EL (cell line): ENCODE data around the gene TNIP1.
A peak's percentile ranks its signal among the peaks of the same experiment; 100 is the strongest.

Experiments
- DNase-seq: peaks from one replicate; pipeline ENCODE4 v3.0.0-alpha.2; 2016

The TNIP1 gene

DNA sequence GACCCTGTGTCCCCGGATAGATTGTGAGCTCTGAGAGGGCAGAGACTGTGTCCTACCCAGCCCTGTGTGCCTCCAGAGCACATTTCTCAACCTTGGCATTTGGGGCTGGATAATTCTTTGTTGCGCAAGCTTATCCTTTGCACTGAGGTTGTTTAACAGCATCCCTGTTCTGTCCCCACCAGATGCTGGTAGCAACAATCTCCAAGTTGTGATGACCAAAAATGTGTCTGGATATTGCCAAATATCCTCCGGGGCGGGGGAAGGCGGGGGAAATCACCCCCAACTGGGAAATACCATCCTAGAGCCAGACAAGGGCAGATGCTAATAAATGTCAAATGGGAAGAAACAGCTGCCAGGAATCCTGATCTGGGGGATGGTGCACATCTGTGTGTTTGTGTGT lies 24.0 kb upstream of the TNIP1 start:
- no peak for DNase-seq

DNA sequence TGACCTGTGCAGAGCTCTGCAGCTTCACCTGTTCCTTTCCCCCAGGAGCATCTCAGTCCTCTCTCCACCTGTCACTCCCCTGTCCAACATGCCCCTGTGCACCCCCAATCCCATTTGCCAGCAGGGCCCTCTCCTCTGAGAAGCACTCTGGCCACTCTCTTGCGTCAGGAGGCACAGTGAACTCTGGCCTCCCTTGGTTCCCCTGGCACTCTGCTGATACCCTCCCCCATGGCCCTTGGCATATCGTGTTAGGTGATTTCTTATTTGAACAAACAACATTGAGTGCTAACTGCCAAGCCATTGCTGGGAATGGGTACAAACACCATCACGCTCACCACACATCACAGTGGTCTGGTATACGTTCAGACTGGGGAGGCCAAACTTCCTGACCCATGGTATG lies 20.9 kb upstream of the TNIP1 start:
- no peak for DNase-seq

DNA sequence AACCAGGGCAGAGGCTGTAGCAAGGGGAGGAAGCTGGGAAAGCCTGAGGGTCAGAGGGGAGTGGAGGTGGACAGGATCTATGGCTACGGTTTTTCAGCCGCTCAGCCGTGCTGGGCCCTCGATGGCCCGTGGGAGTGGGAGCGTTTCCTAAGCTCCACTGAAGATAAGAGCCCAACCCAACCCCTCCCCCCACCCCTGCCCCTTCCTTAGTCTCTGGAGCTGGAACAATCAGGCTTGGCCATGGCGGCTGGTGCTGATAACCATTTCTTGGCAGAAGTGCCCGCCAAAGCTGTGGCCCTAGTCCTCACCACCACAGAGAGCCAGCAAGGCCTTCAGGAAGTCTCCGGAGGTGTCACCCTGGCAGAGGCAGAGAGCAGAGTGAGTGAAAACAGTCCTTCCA lies 20.3 kb upstream of the TNIP1 start:
- DNase-seq, result no peak

DNA sequence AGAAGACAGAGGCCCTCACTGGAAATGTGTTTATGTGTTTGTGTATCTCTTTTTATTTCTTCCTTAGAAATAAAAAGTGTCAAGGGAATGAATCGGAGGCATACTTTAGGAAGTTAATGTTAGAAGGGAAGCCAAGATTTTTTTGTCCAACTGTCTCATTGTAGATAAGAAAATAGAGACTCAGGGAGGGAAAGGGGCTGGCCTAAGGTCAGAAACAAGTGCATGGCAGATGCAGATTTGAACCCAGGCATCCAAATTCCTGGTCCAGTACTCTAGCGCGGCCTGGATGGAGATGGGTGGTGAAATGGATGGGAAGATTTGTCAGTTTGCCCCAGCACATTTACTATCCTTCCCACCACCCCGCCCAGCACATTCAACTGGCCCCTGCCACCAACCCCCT lies 19.8 kb upstream of the TNIP1 start:
- no peak for DNase-seq

DNA sequence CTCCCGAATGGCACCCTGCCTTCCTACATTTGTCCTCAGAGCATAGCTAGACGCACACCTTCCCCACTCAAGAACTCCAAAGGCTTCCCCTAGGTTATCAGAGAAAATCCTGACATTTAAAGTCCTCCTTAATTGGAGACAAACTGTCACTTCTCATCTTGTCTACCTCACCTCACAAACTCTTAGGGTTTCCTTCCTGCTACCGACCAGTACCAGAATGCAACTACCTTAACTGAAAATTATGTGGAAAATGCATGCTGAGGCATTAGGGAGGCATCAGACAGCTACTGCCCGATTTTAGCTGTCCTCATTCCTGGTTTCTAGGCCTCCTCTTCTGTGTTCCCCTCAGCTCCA lies 17.9 kb upstream of the TNIP1 start:
- no peak for DNase-seq

DNA sequence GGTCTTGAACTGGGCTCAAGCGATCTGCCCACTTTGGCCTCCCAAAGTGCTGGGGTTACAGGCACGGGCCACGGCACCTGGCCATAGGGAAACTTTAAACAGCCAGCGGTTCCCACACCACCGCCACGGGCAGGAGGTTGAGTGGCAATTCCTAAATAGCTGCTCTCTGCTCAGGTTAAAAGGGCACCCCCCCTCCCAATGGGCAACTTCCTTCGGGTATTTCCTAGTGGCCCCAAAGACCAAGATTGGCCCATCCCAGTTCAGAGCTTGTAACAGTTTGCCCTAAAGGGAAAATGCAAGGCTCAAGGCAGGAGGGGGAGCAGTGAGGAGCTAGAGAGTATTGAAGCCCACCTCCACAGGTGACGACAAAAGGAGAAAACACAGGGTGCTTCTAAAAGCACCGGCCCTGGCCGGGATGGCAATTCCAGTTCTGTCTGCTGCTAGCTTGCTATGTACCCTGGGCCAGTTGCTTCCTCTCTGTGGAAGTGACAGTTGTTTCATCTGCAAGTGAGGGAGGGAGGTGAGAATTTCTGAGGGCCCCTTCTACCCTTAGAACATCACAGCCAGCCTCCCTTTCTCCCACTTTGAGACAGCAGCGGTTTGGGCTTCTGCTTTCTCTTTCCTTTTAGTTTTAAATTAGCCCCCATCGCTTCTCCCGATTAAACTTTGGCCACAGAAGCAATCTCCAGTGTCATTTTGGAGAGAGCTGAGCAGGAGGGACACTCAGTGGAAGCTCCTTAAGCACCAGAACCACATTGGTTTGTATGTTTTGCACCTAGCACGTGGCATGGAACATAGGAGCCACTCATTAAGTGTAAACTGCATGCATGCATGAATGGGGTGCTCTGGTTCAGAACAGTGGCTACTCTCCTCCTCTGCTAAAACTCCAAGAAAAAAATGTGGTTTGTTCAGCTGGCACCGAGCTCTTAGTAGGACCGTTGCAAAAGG lies 17.3 kb upstream of the TNIP1 start:
- no peak for DNase-seq

DNA sequence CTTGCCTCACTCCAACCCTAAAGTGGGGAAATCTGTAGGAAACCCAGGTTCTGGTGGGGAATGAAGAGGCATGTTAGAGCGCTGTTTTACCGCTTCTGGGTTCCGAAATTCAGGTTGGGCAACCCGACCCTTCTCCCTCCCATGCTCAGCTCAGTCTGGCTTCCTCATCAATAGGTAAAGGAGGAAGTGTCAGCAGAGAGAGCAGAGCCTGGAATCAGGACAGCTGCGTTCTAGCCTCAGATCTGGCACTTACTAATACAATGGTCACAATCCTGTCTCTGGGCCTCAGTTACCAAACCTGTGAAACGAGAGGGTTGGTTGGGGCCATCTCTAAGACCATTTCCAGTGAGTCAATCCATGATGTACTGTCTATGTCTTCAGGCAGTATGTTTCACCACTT lies 16.2 kb upstream of the TNIP1 start:
- no peak for DNase-seq

DNA sequence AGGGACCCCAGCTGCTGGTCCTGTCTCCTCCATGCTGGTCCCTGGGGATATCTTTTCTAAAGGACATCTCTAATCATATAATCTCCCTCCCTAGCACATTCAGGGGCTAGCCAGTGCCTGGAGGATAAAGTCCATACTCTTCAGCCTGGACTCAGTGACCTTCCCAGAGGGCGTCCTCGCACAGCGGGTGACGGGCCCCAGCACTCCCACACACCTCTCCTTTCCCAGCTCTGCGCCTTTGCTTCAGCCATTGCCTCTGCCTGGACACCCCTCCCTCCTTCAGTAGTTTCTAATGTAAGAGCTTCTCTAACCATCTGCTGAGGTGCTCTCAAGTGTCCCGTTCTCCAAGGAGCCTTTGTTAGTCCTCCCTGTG lies 15.2 kb upstream of the TNIP1 start:
- DNase-seq, result no peak

DNA sequence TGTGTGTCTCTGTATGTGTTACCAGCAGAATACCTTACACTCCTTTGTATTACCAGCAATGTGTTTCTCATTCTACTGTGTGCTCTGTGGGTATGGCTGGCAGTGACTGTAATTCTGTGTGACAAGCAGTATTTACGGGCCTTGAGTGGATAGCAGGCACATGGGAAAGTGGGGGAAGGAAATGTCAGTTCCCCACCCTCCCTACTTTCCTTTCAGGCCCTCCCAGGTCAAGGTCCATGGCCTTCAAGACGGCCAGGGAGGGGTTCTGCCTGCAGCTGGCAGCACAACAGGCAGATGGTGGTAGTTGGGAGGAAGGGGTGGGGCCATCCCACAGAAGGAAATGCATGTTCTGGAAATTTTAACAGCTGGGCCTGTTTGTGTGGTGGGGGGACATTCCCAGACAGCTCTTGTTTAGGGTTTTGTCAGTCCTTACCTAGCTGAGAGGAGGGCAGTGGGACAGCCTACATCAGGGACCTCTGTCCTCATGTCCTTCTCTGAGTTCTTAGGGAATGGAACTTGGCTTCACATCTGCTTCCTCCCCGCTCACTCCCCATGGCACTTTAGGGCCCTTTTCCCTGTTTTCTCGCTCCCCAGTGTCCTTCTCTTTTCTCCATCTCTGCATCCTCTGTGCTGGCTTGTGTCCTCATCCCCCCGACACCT lies 14.6 kb upstream of the TNIP1 start:
- peak; percentile 26 for DNase-seq

DNA sequence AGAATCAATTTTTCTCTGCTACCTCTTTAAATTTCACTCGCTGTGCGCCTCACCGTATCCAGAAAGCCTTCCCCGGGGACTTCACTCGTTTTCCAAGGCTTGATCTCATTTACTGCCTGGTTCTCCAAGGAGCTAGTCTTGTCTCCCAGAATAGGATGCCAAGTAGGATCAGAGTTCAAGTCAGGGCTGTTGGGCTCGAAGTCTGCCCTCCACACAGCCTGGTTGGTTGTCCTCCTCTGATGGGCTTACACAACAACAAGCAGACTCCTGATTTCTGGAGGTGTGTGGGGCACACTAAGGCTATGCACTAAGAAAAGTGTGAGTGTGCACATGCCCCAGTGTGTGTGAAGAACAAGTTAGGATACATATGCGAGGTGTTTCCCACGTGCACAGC lies 14.0 kb upstream of the TNIP1 start:
- DNase-seq, result no peak

DNA sequence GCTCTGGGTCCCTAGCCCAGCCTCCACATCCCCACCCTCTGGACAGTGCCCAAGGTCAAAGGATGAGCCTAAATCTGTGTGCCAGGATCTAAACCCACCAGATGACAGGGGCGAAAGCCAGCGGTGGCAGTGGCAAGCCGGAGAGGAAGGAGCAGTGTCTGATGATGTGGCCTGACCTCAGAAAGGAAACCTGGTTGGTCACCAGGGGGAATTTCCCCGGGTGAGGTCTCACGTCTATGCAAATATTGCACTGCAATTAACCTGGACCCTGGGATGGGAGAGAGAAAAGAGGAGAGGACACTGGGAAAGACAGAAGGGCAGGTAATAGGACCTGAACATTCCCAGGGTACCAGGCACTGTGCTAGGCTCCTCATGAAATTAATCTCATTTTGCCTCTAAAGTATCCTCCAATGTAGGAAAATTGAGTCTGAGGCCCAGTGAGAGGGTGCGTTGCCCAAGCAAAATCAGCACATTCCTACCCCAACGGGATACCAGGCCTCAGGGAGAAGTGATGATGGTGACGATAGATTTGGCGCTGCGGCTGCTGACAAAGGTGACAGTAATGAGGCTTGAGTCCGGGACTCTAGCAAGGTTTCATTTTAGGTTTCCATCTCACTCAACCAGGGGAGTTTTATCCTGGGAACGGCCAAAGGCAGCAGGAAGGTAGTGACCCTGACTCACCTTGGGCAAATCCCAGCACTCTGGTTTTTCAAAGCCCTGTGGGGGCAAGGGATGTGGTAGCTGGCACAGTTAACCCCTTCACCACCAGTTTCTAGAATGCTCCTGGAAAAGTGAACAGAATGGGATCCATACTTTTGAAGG lies 13.4 kb upstream of the TNIP1 start:
- peak; percentile 66 for DNase-seq

DNA sequence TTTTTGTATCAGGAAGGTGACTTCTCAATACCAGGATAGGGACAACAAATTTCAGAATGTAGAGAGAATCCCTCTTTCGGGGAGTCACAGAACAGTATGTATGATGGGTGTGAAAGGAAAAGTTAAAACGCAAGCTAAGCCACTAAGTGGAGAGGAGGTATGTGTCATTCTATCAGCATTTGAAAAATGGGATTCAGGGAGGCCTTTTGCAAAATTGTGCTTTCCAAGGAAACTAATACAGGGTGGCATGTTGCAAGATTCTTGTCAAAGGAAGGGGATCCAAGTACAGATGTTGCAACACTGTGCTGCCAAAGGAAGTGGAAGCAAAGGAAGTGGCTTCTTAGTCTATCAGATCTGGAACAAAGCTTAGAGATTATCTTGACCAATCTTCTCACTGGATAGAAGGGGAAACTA lies 12.6 kb upstream of the TNIP1 start:
- peak; percentile 98 for DNase-seq

DNA sequence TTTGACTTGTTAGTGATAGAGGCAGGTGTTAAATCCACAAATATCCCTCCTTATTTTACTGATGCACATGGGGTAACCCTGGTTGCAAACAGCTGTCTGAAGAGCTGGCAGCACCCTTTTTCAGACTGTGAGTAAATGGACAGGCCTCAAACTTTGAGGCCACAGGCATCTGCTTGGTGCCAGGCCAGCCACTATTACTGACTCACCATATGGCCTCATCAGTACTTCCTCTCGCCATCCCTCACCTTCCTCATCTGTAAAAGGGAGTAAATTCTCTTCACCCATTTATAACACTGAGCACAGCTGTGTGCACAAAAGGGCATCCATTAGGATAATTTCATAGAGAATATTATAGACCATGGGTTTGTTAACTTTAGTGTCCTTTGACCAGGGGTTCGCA lies 11.9 kb upstream of the TNIP1 start:
- peak; percentile 89 for DNase-seq

DNA sequence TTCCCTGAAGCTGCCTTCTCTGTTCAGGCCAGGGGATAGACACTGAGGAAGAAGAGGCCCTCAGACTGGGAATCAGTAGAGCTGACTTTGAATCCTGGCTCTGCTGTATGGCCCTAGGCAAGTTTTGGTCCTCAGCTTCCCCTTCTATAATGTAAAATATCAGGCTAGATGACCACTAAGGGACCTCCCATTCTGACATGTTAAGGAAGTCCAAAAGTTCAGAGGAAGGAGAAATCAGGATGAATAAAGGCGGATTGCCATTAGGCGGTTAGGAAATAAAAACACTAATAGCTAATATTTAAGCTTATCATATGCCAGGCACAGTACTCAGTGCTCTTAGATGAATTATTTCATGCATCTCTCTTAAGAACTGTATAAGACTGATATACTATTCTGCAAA lies 8.9 kb upstream of the TNIP1 start:
- no peak for DNase-seq

DNA sequence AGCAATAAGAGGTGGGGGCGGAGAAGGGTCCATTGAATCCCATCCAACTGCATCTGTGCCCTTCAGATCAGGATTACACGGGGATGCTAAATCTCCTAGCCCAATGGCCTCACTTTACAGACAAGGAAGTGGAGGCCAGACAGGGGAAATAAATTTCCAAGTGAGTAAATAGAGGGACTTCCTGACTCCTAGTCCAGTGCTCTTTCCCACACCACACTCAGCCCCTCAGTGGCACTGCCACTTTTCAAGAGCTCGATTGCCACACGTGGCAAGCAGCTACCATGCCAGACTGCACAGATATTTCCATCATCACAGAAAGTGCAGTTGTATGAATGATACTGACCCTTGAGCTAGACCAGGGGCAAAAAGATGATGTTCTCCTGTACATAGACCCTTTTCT lies 8.2 kb upstream of the TNIP1 start:
- DNase-seq, result no peak

DNA sequence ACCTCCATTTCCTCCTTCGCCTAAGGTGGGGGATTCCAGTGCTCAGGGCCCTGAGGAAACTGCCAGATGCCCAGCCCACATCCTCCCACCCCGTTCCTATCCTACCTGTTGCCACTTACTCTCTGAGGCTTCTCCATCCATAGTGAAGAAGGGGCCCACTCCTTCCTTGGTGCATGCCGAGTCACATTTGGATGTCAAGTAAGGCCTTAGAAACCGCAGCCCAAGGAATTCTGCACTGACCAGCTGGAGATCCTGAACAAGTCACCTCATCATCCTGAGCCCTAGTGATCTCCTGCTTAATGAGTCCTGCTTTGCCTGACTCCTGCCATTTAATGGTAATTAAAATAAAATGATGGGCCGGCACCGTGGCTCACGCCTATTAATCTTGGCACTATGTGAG lies 6.7 kb upstream of the TNIP1 start:
- no peak for DNase-seq

DNA sequence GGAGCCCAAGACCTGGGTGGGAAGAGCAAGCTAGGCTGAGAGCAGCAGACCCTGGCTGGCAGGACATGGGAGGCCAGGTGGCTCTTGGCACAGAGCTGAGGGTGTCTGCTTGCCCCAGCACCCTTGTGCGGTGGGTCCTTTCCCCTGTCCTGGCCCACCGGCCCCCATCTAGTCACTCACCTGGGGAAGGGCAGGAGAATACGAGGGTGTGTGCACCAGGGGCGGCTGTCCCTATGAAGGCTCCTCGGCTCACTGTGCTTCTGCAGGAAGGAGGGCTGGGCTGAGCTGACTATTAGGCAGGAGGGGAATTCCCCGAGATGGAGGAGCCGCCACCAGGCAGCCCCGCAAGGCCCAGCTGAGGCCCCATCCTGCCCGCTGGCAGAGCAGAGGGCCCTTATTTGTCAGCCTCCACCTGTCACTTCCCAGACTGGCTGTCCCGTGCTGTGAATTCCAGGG lies 6.1 kb upstream of the TNIP1 start:
- no peak for DNase-seq

DNA sequence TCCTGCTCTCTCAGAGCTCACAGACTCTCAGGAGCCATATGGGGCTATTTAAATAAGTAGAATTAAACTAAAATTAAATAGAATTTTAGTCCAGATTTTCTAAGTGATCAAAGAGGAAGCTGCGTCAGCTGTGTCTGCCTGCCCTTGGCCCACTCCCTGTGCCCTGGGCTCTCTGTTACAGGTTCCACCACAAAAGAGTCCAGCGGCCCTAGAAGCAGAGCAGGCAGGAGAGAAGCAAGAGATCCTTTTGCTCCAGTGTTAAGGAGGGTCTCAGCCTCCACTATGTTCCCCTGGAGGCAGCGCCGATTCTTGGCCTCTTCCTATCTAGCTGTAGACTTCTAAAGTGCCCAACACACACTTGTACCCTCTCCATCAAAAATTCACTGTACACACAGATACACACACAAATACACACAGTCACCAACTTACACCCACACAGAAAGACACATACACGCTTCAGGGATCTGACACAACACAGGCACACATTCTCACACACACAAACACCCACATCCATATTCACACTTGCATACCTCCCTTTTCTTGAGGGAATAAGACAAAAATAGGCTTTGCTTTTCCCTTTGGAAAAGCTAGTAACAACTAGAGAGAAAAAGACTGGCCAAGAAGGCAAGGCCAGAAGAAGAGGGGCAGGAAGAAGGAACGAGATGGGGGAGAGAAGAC lies 5.5 kb upstream of the TNIP1 start:
- no peak for DNase-seq

DNA sequence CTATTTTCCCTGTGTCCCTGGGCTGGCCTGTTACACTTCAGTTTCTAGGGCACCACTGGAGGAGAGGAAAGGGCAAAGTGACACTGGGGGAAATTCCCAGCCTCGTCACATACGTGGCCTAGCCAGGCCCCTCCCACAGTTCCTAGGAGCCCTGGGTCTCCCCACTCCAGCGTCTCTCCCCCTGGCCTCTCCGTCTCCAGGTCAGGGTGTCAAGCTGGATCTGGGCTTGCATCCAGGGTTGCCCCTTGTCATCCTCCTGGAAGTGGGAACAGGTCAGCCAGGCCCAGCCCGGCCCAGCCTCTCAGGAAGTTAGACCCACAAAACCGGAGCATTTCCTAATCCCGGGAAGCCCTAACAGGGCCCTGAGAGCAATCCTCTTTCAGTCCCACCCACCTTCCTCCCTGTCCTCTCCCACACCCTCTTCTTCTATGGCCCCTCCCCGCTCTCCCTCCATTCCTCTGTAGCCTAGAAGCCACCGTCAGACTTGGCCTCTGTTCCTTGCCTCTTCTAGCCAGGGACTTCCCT lies 4.7 kb upstream of the TNIP1 start:
- peak; percentile 53 for DNase-seq

DNA sequence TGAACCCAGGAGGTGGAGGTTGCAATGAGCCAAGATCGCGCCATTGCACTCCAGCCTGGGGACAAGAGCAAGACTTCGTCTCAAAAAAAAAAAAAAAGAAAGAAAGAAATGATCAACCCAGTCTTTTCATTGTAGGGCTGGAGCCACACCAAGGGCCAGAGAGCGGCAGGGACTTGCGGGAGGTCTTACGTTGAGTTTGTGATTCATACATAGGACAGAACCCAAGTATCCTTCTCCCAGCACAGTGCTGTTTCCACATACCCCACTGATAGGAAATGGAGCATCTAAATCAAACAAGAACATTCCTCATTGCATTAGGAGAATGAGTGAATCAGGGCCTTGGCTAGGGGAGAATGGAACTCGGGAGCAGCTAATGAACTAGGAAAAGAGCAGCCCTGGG lies 3.5 kb upstream of the TNIP1 start:
- DNase-seq, result no peak

DNA sequence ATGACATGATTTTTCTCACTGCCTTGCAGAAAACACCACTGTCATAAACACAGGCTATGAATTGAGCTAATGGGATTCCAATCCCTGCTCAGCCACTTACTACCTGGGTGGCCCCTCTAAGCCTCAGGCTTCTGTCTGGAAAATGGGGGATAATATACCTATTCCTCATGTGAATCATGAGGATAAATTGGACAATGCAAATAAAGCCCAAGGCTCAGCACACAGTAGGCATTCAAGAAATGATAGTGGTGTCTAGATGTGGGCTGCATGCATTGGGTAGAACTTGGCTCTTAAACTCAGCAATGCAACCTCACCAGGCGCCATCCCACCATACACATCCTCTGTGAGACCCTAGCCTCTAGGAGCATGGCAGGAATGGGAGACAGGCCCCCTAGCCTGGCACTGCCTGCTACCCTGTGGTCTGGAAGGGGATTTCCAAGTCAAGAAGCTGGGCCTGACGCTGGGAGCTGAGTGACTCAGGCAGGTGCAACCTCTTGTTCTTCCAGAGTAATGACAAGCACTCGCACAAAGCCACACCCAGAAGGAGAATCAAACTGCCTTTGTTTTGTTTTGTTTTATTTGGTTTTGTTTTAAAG lies 2.3 kb upstream of the TNIP1 start:
- peak; percentile 41 for DNase-seq

DNA sequence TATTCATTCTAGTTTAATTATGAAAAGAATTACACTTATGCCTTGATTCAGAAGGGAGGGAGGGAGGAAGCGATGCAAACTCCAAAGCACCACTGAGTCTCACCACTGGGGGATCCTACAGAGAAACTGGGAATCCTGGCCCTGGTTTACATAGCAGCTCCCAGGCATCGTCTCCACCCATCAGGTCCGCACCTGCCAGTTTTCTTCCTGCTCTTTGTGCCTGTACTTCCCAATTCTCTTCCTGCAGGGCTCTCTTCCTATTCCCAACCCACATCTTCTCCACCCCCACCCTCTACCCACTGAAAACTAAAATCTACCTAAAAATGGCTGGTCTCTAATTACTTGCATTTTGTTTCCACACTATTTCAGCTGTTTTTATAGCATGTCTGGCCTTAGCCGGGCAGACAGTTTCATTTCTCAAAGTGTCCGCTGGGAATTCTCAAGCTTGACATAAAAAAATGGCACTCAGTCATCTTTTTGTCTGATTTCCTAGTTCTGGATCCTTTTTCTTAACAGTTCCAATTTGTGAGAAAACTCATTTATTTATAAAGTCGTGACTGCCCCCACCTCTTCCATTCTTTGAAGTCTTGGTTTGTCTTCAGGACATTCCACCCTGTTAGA lies 1.6 kb upstream of the TNIP1 start:
- peak; percentile 39 for DNase-seq
